ENCODE measurements around the gene ZSCAN22.

DNA sequence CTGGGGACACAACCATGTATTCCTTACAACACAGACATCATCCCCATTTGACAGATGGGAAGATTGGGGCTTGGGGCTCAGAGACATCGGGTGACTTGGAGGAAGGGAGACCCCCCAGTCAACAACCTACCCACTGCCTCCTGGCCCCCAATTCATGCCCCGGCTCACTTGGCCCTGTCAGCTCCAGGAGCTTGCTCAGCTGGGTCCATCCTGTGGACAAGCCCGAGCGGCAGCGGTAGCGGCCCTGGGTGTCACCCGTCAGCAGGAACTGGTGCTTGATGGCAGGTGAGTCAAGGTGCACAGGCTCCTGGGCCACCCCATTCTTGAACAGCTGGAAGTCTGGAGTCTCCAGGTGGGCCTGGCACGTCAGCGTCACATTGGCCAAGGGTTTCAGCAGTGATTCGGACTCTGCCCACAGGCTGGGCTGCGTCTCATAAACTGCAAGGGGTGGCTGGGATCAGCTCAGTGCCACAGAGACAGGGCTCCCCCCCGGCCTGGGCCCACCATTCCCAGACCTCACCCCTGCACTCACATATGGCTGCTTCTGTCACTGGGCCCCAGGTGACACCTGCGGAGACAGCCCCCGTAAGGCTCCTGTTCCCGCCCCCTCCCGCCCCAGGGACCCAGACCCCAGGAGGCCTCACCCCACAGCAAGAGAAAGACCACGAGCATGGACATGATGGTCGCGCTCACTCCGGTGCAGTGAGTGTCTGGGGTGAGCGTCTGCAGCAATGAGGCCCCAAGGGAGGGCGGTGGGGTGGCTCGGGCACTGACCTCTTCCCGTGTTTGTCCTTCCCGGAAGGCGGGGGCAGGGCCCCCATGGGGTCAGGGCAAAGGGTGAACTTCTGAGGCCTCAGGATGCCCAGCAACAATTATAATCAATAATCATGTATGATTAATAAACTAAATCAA lies 26.2 kb downstream of the ZSCAN22 start, which contains the start of gene A1BG:
- TF ChIP-seq TAF1 (IDR thresholded peaks at IDR 0.05; ENCODE audit: borderline replicate concordance, low read depth, low read length) (no peak), POLR2AphosphoS5 (IDR thresholded peaks at IDR 0.05; ENCODE audit: low read depth, low read length) (no peak), POLR2A (IDR thresholded peaks at IDR 0.05; ENCODE audit: low read depth, low read length) (no peak)

Measured in GM12892 (cell line).